ENCODE measurements around the gene CLCN4.

Gene CLCN4

GRCh38 chrX:10171249-10171648 is 14.5 kb downstream of the CLCN4 start:
- TF ChIP-seq CTCF (conservative IDR thresholded peaks at IDR 0.05; ENCODE audit: low read length) (no peak), EZH2phosphoT487 (IDR thresholded peaks at IDR 0.05; ENCODE audit: borderline replicate concordance) (no peak)
- Histone ChIP-seq H3K9me3 (ENCODE audit: insufficient read depth, low read depth, low read length) (no peaks in the 10 kb centered on the region), H3K36me3 (ENCODE audit: insufficient read depth, low read length) (no peaks in the 10 kb centered on the region), H3K4me3 (ENCODE audit: low read length, poor library complexity, severe bottlenecking) (no peak overlapping the region), H4K20me1 (ENCODE audit: insufficient read depth, low read length, poor library complexity, severe bottlenecking) (no peaks in the 10 kb centered on the region), H3K9me2 (replicated peaks; ENCODE audit: low read depth, low read length) (no peaks in the 10 kb centered on the region), H3F3A (ENCODE audit: low read depth) (no peaks in the 10 kb centered on the region), H3K27me3 (ENCODE audit: insufficient read depth, low read length, poor library complexity, severe bottlenecking) (no peaks in the 10 kb centered on the region), H3K9ac (ENCODE audit: low read depth, low read length, poor library complexity, severe bottlenecking) (no peak overlapping the region), H2AFZ (ENCODE audit: low read length) (no peak overlapping the region), H3K4me1 (ENCODE audit: insufficient read depth, low read length, poor library complexity, severe bottlenecking) (peaks cover 9% of the 10 kb centered on the region), H3K79me2 (ENCODE audit: insufficient read depth, low read length) (no peaks in the 10 kb centered on the region), H3K4me2 (ENCODE audit: low read depth, low read length, poor library complexity, severe bottlenecking) (no peak overlapping the region)

- no peaks in the 10 kb centered on the region for H3K36me3 ChIP-seq (ENCODE audit: insufficient read depth, low read length)
- H3K4me1 ChIP-seq (ENCODE audit: insufficient read depth, low read length, poor library complexity, severe bottlenecking), result no peaks in the 10 kb centered on the region
- no peak overlapping the region for H3K4me3 ChIP-seq (ENCODE audit: low read length, poor library complexity, severe bottlenecking)
- H3K9me2 ChIP-seq (replicated peaks; ENCODE audit: low read depth, low read length), result no peaks in the 10 kb centered on the region
- no peak for TF ChIP-seq CTCF (conservative IDR thresholded peaks at IDR 0.05; ENCODE audit: low read length)
- no peak for TF ChIP-seq EZH2phosphoT487 (IDR thresholded peaks at IDR 0.05; ENCODE audit: borderline replicate concordance)
- H3K4me2 ChIP-seq (ENCODE audit: low read depth, low read length, poor library complexity, severe bottlenecking), result no peak overlapping the region
- no peaks in the 10 kb centered on the region for H3K9me3 ChIP-seq (ENCODE audit: insufficient read depth, low read depth, low read length)
- no peaks in the 10 kb centered on the region for H3K27me3 ChIP-seq (ENCODE audit: insufficient read depth, low read length, poor library complexity, severe bottlenecking)
- no peaks in the 10 kb centered on the region for H4K20me1 ChIP-seq (ENCODE audit: insufficient read depth, low read length, poor library complexity, severe bottlenecking)
- H2AFZ ChIP-seq (ENCODE audit: low read length), result no peak overlapping the region
- H3K9ac ChIP-seq (ENCODE audit: low read depth, low read length, poor library complexity, severe bottlenecking), result no peak overlapping the region
- H3F3A ChIP-seq (ENCODE audit: low read depth), result no peaks in the 10 kb centered on the region
- no peaks in the 10 kb centered on the region for H3K79me2 ChIP-seq (ENCODE audit: insufficient read depth, low read length)
Measured at GRCh38 chrX:10172877-10173276, 16.1 kb downstream of the CLCN4 start.

GRCh38 chrX:10173331-10173900 is 16.6 kb downstream of the CLCN4 start:
- no peaks in the 10 kb centered on the region for H3K4me1 ChIP-seq (ENCODE audit: insufficient read depth, low read length, poor library complexity, severe bottlenecking)
- H3K9ac ChIP-seq (ENCODE audit: low read depth, low read length, poor library complexity, severe bottlenecking), result no peak overlapping the region
- no peak overlapping the region for H3K4me2 ChIP-seq (ENCODE audit: low read depth, low read length, poor library complexity, severe bottlenecking)
- no peaks in the 10 kb centered on the region for H3K9me3 ChIP-seq (ENCODE audit: insufficient read depth, low read depth, low read length)
- no peaks in the 10 kb centered on the region for H3K9me2 ChIP-seq (replicated peaks; ENCODE audit: low read depth, low read length)
- no peaks in the 10 kb centered on the region for H4K20me1 ChIP-seq (ENCODE audit: insufficient read depth, low read length, poor library complexity, severe bottlenecking)
- no peaks in the 10 kb centered on the region for H3K27me3 ChIP-seq (ENCODE audit: insufficient read depth, low read length, poor library complexity, severe bottlenecking)
- H2AFZ ChIP-seq (ENCODE audit: low read length), result no peak overlapping the region
- H3F3A ChIP-seq (ENCODE audit: low read depth), result no peaks in the 10 kb centered on the region
- TF ChIP-seq CTCF (conservative IDR thresholded peaks at IDR 0.05; ENCODE audit: low read length) (no peak), EZH2phosphoT487 (IDR thresholded peaks at IDR 0.05; ENCODE audit: borderline replicate concordance) (no peak)
- H3K36me3 ChIP-seq (ENCODE audit: insufficient read depth, low read length), result no peaks in the 10 kb centered on the region
- H3K4me3 ChIP-seq (ENCODE audit: low read length, poor library complexity, severe bottlenecking), result no peak overlapping the region
- no peaks in the 10 kb centered on the region for H3K79me2 ChIP-seq (ENCODE audit: insufficient read depth, low read length)
